Immature natural killer cell (primary cell): ENCODE results near the gene STX16. TPM values are rescaled to one million over a fixed set of nuclear protein-coding genes. Genes with fewer than 3 reads are reported as not detected.

ENCODE experiments used
- DNase-seq, 3 donors: peaks; one replicate each; pipeline ENCODE4 v3.0.0; 2022; ENCODE audit warnings: mixed read lengths in 1 of 3
- H3K27ac Mint-ChIP-seq, 6 donors: one replicate each; pipeline ENCODE4 v1.8.0; 2020; ENCODE audit warnings: mixed read lengths in 6 of 6, mild to moderate bottlenecking in 5 of 6, inconsistent platforms in 4 of 6, moderate library complexity in 3 of 6
- H3K27me3 Mint-ChIP-seq, 3 donors: one replicate each; pipeline ENCODE4 v1.8.0; 2020 to 2021; ENCODE audit warnings: low read depth in 3 of 3, mild to moderate bottlenecking in 3 of 3, mixed read lengths in 3 of 3, moderate library complexity in 3 of 3, inconsistent platforms in 1 of 3
- H3K36me3 Mint-ChIP-seq, 3 donors: one replicate each; pipeline ENCODE4 v1.8.0; 2020; ENCODE audit warnings: mixed read lengths in 3 of 3, inconsistent platforms in 2 of 3, mild to moderate bottlenecking in 2 of 3
- H3K4me1 Mint-ChIP-seq, 2 donors: one replicate each; pipeline ENCODE4 v1.8.0; 2020; ENCODE audit warnings: inconsistent platforms in 2 of 2, mild to moderate bottlenecking in 2 of 2, mixed read lengths in 2 of 2, moderate library complexity in 1 of 2
- H3K4me3 Mint-ChIP-seq, 5 donors: one replicate each; pipeline ENCODE4 v1.8.0; 2020; ENCODE audit warnings: mild to moderate bottlenecking in 5 of 5, mixed read lengths in 5 of 5, inconsistent platforms in 3 of 5, moderate library complexity in 3 of 5
- H3K9me3 Mint-ChIP-seq, 6 donors: one replicate each; pipeline ENCODE4 v1.8.0; 2020; ENCODE audit warnings: mild to moderate bottlenecking in 6 of 6, mixed read lengths in 6 of 6, inconsistent platforms in 4 of 6, moderate library complexity in 3 of 6
- polyA plus RNA-seq, 3 donors: library from polyadenylated mRNA; unstranded; fragments of 300-500 nt; fragmentation: Illumina TruSeq; gene quantifications; one replicate each; pipeline ENCODE4 v1.2.3, GENCODE V29; 2021

Gene STX16
- polyA plus RNA-seq, 3 donors from 2014 or later: 17.2 to 24.9 (median 21.1) TPM

- Mint-ChIP-seq H3K27ac (no peak overlapping the region), H3K9me3 (no peaks in the 10 kb centered on the region), H3K36me3 (no peaks in the 10 kb centered on the region), H3K4me1 (no peaks in the 10 kb centered on the region), H3K27me3 (peaks cover 0 to 5% (median 2%) of the 10 kb centered on the region in 3 donors), H3K4me3 (no peak overlapping the region)
- no peak for DNase-seq
Observed at GRCh38 chr20:58613061-58613854, 37.8 kb upstream of the STX16 start.

- Mint-ChIP-seq H3K4me3 (no peak overlapping the region), H3K36me3 (no peaks in the 10 kb centered on the region)
Observed at GRCh38 chr20:58614366-58614765, 36.7 kb upstream of the STX16 start.

GRCh38 chr20:58614984-58615760, 35.9 kb upstream of the STX16 start:
- Mint-ChIP-seq H3K4me3 (no peak overlapping the region), H3K4me1 (no peaks in the 10 kb centered on the region), H3K36me3 (no peaks in the 10 kb centered on the region), H3K27ac (no peak overlapping the region), H3K27me3 (peaks cover 2 to 5% (median 5%) of the 10 kb centered on the region in 3 donors), H3K9me3 (no peaks in the 10 kb centered on the region)
- no peak for DNase-seq

More at GRCh38 chr20:58614366-58614765, 36.7 kb upstream of the STX16 start:
- DNase-seq: no peak
- no peaks in the 10 kb centered on the region for H3K9me3 Mint-ChIP-seq
- no peaks in the 10 kb centered on the region for H3K4me1 Mint-ChIP-seq
- peaks cover 0 to 5% (median 2%) of the 10 kb centered on the region in 3 donors for H3K27me3 Mint-ChIP-seq
- no peak overlapping the region for H3K27ac Mint-ChIP-seq

- H3K36me3 Mint-ChIP-seq: no peaks in the 10 kb centered on the region
- no peaks in the 10 kb centered on the region for H3K9me3 Mint-ChIP-seq
- DNase-seq: no peak
- no peak overlapping the region for H3K4me3 Mint-ChIP-seq
- peaks cover 2 to 5% (median 3%) of the 10 kb centered on the region in 3 donors for H3K27me3 Mint-ChIP-seq
- H3K27ac Mint-ChIP-seq: no peak overlapping the region
- H3K4me1 Mint-ChIP-seq: no peaks in the 10 kb centered on the region
Observed at GRCh38 chr20:58616411-58616810, 34.7 kb upstream of the STX16 start.

- Mint-ChIP-seq H3K27ac (no peak overlapping the region), H3K4me1 (no peaks in the 10 kb centered on the region), H3K9me3 (no peaks in the 10 kb centered on the region), H3K4me3 (no peak overlapping the region), H3K27me3 (peaks cover 2 to 5% (median 3%) of the 10 kb centered on the region in 3 donors), H3K36me3 (no peaks in the 10 kb centered on the region)
- DNase-seq: no peak
Observed at GRCh38 chr20:58617158-58617557, 33.9 kb upstream of the STX16 start.

GRCh38 chr20:58618351-58619076, 32.6 kb upstream of the STX16 start:
- Mint-ChIP-seq H3K27ac (no peak overlapping the region), H3K36me3 (no peaks in the 10 kb centered on the region), H3K27me3 (peaks cover 2 to 5% (median 3%) of the 10 kb centered on the region in 3 donors), H3K4me3 (no peak overlapping the region), H3K4me1 (no peaks in the 10 kb centered on the region), H3K9me3 (no peaks in the 10 kb centered on the region)
- DNase-seq: no peak

- peaks cover 0 to 5% (median 3%) of the 10 kb centered on the region in 3 donors for H3K27me3 Mint-ChIP-seq
- no peak overlapping the region for H3K27ac Mint-ChIP-seq
- H3K4me3 Mint-ChIP-seq: no peak overlapping the region
- DNase-seq: peak in 1 of 3 donors; percentile 0
- no peaks in the 10 kb centered on the region for H3K36me3 Mint-ChIP-seq
- H3K9me3 Mint-ChIP-seq: no peaks in the 10 kb centered on the region
- no peaks in the 10 kb centered on the region for H3K4me1 Mint-ChIP-seq
Observed at GRCh38 chr20:58619077-58619863, 31.8 kb upstream of the STX16 start.

GRCh38 chr20:58619864-58620431, 31.1 kb upstream of the STX16 start:
- Mint-ChIP-seq H3K4me3 (no peak overlapping the region), H3K27ac (no peak overlapping the region), H3K27me3 (peaks cover 0 to 5% (median 3%) of the 10 kb centered on the region in 3 donors), H3K9me3 (no peaks in the 10 kb centered on the region), H3K4me1 (peaks cover under 1 to 6% of the 10 kb centered on the region in 2 donors), H3K36me3 (no peaks in the 10 kb centered on the region)
- DNase-seq: no peak

GRCh38 chr20:58621906-58622548, 29.1 kb upstream of the STX16 start:
- no peak for DNase-seq
- no peak overlapping the region for H3K4me3 Mint-ChIP-seq
- H3K4me1 Mint-ChIP-seq: peaks cover 14 to 24% of the 10 kb centered on the region in 2 donors
- H3K9me3 Mint-ChIP-seq: no peaks in the 10 kb centered on the region
- no peaks in the 10 kb centered on the region for H3K36me3 Mint-ChIP-seq
- no peak overlapping the region for H3K27ac Mint-ChIP-seq
- peaks cover 0 to 7% (median 5%) of the 10 kb centered on the region in 3 donors for H3K27me3 Mint-ChIP-seq

GRCh38 chr20:58622671-58623578, 28.2 kb upstream of the STX16 start:
- Mint-ChIP-seq H3K4me3 (no peak overlapping the region), H3K27me3 (peaks cover 0 to 5% (median 5%) of the 10 kb centered on the region in 3 donors), H3K9me3 (no peaks in the 10 kb centered on the region), H3K36me3 (no peaks in the 10 kb centered on the region), H3K27ac (no peak overlapping the region), H3K4me1 (peaks cover 22 to 24% of the 10 kb centered on the region in 2 donors)
- DNase-seq: no peak

GRCh38 chr20:58623579-58624473, 27.3 kb upstream of the STX16 start:
- Mint-ChIP-seq H3K27ac (no peak overlapping the region), H3K27me3 (peaks cover 0 to 5% (median 5%) of the 10 kb centered on the region in 3 donors), H3K4me1 (peaks cover 23 to 24% of the 10 kb centered on the region in 2 donors), H3K4me3 (no peak overlapping the region), H3K9me3 (no peaks in the 10 kb centered on the region), H3K36me3 (no peaks in the 10 kb centered on the region)
- DNase-seq: no peak
